Activated CD4-positive, CD25-positive, alpha-beta regulatory T cell treated with anti-CD3 and anti-CD28 coated beads, Interleukin-2, amount 50 U/mL, for 16 hours (primary cell): ENCODE data around the gene DNTT.

Experiments used
- DNase-seq: peaks from one replicate; pipeline ENCODE4 v3.0.0-alpha.2; 2020; ENCODE audit warnings: low read depth, low spot score

DNTT gene

DNA sequence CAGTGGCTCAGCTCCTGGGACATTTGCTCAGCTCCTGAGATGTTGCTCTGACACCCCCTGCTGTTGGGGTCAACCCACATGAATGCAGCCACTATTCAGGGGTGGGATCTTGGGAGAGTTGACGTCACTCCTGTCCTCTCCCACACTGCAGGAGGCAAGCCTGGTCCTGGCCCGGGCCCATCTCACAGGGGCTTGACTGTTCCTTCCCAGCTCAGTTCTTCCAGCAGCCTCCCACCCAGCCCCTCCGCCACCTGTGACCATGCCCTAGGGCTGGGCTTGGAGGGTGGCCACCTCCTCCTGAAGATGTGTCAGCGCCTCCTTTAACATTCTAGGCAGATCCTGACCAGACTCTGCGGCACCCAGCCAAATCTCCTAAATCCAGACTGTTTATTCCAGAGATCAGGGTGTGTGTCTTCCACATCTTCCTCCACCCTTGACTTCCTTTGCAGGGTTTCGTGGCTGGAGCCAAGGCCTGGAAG lies 73.6 kb downstream of the DNTT start:
- DNase-seq: no peak

DNA sequence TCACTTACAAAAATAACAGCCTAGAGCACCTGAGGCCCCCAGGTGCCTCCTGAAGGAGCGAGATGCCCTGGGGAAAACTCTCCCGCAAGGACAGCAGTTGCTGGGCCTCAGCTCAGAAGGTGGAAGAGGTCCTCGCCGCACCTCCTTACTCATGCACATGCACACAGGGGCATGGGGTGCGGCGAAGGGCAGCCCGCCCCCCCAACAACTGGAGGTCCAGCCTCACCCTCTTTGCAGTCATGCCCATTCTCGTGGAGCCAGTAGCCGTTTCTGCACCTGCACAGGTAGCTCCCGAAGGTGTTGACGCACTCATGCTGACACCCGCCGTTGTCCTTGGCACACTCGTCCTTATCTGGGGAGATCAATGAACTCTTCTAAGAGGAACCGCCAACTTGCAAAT lies 74.5 kb downstream of the DNTT start:
- DNase-seq: no peak

DNA sequence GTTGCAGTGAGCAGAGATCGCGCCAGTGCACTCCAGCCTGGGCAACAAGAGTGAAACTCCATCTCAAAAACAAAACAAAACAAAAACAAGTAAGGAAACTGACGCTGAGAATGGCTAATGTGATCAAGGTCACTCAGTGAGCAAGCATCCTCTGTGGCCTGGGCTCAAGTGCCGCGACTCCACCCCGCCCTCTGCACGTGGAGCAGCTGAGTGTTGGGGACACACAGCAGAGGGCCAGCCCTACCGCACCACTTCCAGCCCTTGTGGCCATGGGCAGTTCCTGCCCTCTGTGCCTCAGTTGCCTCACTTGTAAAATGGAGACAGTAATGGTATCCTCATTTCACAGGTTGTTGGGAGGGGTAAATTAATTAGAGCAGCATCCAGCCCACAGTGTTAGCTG lies 75.5 kb downstream of the DNTT start:
- no peak for DNase-seq

DNA sequence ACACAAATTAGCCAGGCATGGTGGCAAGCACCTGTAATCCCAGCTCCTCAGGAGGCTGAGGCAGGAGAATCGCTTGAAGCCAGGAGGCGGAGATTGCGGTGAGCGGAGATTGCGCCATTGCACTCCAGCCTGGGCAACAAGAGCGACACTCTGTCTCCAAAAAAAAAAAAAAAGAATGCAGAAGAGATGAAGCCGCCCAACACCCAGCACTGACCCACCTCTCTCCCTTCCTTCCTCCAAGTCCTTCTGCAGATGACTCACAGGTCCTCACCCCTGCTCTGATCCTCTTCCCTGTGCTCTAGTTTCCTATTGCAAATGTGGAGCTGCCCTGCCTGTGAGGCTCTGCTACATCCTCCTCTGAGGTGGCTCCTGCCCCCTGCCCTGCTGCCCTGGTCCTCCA lies 76.6 kb downstream of the DNTT start:
- DNase-seq: no peak

DNA sequence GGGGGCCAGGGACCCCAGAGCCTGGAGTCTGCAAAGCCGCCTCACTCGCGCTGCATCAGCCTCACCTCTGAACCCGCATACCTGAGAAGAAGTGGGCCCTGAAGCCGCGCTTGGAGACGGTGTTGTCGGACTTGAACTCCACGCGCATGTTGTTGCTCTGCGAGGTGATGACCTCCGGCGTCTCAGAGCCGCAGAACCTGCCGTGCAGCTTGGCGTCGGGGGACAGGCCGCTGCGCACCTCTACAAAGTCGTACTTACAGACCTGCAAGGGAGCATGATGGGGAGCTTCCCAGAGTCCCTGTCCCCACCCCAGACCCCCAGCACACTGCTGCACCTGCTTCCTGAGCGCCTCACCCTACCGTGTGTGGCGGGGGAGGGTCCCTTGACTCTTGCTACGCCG lies 80.3 kb downstream of the DNTT start:
- DNase-seq: no peak

DNA sequence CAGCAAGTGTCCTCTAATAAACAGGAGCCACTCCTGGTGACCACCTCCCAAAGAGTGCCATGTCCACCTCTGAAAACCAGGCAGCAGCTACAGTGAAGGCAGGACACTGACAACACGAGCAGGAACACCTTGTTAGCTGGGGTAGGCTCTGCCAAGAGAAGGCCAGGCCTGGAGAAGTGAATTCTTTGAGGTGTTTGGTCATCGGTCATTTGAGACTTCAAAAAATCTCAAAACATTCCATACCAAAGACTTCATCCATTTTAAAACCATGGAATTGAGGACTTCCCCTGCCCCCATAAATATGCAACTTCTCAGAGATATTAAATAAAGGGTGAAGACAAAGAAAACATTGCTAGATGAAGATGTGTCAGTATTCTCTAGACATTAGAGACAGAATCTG lies 82.9 kb downstream of the DNTT start:
- DNase-seq: no peak

DNA sequence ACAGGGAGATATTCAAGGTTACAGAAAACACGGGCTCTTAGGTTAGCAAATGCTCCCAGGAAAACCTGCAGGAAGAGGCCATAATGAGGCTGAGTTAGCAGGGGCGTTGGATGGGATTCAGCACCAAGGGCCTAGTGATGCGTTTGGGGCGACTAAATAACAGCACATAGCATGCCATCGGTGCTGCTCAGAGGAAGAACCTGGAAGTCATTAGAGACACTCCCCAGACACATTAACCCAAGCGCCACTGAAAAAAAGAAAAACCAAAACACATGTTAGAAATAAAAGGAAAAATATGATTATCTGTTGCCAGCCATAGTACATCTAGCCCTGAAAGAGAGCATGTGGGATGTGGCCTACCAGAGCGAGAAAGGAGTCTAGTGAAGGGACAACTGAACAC lies 83.4 kb downstream of the DNTT start:
- no peak for DNase-seq
